Right lung (tissue), 5 donors: ENCODE data around the gene PEX26. TPM values are rescaled to one million over a fixed set of nuclear protein-coding genes. Genes with fewer than 3 reads are reported as not detected.
"Not testable (repeated sequence)": the region's sequence is repeated elsewhere in the genome, so short reads cannot be mapped to it uniquely, and the experiment has no call there.

ENCODE experiments used
- DNase-seq, 2 donors: peaks; one replicate each; pipeline ENCODE4 v3.0.0-alpha.2; 2013
- polyA plus RNA-seq, 5 donors: library from polyadenylated mRNA; unstranded; fragments of 120-200 nt; gene quantifications; one replicate each; pipeline versions ENCODE4 v1.2.1 to v1.2.3, GENCODE V29; 2013; ENCODE audit warnings: inconsistent platforms in 1 of 5, low replicate concordance in 1 of 5; ENCODE audit not compliant: insufficient read length in 5 of 5, insufficient read depth in 1 of 5

Gene PEX26
- polyA plus RNA-seq, 5 donors: 21.2 to 26.1 (median 24.3) TPM

DNA sequence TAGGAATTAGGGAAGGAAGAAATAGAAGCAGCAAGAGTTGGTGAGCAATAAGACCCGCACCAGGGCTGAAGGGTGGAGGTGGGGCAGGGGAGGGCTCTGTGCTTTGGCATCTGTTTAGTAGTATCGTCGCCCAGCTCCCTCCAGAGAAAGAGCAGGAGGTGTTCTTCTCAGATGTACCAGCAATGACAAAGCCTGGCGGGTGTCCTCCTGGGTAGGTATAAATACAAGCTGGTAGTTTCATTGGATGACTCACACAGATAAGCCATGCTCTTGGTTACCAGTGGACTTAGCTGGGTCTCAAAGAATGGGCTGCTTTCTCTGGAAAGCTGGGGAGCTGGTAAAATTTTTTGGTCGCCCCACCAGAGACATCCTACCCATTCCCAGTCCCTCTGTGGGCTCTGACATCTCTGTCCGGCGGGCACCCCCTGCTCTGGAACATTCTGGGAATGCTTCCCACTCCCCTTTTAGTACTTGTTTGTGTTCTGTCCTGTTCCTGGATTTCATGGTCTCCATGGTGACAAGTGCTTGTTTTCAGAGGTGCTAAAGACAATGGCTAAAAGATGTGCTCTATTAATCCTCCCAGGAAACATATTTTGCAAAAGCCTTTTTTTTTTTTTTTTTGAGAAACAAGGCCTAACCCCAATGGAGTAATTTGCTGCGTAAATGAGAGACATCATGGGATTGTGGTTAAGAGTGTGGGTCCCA, 17.5 kb downstream of the PEX26 start:
- DNase-seq: no peak

DNA sequence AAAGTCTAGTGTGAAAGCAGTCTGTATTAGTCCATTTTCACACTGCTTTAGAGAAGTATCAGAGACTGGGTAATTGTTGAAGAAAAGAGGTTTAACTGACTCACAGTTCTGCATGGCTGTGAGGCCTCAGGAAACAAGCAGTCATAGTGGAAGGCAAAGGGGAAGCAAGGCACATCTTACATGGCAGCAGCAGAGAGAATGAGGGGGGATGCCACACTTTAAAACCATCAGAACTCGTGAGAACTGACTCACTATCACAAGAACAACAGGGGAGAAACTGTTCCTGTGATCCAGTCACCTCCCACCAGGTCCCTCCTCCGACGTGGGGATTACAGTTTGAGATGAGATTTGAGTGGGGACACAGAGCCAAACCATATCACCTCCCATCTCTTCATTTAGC, 19.0 kb downstream of the PEX26 start:
- DNase-seq: no peak

DNA sequence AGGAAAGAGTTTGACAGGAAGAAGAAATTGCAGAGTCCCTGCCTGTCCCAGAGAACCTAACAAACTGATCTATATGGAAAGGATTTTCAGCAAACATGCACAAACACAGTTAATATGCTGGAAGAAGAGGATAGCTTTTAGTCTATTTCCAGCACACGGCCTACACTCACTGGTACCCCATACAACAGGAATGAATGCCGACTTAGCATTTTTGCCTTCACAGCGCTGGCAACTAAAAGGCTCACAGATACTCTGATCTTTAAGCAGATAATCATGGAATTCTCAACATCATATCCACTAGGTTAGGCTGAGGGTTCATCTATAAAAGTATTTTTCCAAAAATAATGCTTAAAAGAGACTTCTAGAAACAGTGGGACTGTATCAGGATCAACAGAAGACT, 23.0 kb downstream of the PEX26 start:
- no peak for DNase-seq

DNA sequence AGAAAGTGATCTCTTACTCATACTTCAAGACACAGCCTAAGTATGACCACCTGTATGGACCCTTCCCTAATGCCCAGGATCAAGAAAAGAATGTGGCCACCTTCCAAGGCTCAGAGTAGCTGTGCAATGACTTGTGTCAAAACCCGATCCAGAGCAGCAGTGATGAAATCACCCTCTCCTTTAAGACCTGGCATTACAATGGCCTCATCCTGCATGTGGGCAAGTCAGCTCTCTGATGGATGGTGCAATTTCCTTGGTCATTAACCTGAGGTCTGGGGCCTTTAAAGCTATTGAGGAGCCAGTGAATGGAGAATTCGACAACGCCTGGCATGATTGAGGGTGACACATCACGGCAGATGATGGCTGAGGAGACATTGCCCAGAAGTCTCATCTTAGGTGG, 23.7 kb downstream of the PEX26 start:
- DNase-seq: no peak

DNA sequence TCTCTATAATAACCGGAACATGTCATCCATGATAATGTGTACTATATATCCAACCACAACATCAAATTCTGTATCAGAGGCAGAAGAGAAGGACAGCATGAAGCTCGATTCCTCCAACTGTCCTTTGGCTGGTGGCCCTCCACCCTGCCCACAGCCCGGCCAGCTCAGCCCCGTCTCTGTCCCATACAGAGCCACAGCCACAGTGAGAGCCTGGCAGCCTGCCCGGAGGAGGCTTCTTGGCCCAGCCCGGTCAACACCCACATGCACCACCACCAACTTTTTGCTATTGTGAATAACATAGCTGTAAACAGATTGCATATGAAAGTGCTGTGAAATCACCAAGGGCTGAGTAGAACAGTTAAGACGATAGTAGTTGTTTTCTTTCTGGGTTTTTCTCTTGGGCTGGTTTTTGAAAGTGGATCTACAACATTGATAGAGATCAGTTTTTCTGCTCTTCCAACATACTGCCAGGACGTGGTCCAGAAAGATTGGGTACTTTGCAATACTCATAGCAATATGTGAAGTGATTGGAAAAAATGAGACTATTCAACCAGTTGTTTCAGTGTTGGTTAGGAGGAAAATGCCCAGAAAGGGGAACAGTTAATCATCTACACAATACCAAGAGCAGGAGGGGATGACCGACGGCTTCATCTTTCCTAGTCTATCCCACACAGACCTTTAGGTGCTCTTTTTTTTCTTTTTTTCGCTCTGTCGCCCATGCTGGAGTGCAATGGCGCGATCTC, 25.9 kb downstream of the PEX26 start:
- no peak for DNase-seq

DNA sequence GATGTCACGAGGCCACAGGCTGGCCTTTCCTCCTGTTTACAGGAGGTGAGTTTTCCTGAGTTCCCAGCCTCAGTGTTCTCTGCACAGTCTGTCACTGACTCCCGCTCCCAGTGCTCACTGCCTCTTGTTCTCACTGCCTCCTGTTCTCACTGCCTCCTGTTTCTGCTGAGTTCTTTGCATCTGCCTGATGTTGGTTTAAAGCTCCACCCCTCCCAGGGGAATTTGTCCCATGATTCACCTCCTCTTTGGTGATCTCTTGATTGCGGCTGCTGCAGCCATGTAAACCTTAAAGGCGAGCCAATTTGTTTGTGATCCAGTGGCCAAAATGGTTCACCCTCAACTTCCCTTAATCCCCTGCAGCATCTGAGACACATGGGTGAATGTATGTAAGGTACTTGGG, 26.8 kb downstream of the PEX26 start:
- no peak for DNase-seq

DNA sequence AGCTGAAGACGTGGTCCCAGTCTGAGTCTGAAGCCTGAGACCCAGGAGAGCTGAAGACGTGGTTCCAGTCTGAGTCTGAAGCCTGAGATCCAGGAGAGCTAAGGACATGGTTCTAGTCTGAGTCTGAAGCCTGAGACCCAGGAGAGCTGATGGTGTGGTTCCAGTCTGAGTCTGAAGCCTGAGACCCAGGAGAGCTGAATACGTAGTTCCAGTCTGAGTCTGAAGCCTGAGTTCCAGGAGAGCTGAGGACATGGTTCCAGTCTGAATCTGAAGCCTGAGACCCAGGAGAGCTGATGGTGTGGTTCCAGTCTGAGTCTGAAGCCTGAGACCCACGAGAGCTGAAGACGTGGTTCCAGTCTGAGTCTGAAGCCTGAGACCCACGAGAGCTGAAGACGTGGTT, 28.2 kb downstream of the PEX26 start:
- not testable (repeated sequence) for DNase-seq

DNA sequence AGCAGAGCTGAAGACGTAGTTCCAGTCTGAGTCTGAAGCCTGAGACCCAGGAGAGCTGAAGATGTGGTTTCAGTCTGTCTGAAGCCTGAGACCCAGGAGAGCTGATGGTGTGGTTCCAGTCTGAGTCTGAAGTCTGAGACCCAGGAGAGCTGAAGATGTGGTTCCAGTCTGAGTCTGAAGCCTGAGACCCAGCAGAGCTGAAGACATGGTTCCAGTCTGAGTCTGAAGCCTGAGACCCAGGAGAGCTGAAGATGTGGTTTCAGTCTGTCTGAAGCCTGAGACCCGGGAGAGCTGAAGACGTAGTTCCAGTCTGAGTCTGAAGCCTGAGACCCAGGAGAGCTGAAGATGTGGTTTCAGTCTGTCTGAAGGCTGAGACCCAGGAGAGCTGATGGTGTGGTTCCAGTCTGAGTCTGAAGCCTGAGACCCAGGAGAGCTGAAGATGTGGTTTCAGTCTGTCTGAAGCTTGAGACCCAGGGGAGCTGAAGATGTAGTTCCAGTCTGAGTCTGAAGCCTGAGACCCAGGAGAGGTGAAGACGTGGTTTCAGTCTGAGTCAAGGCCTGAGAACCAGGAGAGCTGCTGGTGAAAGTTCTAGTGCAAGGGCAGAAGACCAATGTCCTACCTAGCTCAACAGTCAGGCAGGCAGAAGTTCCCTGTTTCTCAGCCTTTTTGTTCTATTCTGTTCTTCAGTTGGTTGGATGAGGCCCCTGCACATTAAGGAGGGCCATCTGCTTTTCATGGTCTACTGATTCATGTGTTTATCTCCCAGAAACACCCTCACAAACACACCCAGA, 29.0 kb downstream of the PEX26 start:
- DNase-seq: not testable (repeated sequence)

DNA sequence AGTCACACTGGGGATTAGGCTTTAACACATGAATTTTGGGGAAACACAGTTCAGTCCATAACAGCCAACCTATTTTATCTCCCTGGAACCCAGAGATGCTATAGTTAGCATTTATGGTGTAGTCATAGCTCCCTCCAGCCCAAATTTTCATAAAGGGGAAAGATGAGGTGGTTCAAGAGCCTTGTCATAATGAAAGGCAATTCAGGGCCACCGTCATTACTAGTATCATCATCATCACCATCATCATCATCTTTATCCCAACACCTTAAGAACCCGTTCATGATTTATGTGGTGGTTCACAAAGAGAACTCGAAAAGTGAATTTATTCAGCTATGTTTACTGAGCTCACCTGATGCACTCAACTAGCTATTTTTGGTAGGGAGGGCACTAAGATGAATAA, 30.4 kb downstream of the PEX26 start:
- no peak for DNase-seq

DNA sequence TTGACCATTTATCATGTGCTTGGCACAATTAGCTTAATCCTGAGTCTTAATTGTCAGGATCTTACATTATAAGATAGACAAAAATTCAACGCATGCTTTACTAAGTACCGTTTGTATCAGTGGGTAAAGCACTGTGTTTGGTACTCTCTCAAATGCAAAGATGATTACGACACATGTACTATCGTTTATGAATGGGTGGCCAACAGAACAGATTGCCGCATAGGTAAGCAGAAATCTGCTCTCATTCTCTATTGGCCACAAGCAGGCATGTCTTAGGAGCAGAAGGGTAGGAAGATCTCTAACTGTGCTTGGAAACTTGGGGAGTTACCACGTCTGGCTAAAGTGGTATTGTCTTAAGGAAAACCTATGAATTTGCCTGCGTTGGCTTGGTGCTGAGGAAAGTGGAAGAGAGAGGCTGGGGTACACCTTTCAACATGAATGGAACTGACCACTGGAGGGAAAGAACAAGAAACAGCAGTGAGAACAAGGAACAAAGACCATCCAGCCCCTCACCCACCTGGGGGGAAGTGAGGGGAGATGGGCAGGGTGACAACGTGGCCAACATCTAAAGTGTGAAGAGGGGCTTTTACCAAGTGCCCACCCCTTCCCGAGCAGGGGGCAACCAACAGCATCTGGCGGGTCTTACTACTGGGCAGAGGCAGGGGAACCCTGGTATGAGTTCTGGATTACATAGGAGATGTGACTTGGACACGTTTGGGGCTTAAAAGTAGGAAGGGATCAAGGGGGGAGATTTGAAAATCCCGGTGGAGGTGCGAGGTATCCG, 31.8 kb downstream of the PEX26 start:
- DNase-seq: no peak

DNA sequence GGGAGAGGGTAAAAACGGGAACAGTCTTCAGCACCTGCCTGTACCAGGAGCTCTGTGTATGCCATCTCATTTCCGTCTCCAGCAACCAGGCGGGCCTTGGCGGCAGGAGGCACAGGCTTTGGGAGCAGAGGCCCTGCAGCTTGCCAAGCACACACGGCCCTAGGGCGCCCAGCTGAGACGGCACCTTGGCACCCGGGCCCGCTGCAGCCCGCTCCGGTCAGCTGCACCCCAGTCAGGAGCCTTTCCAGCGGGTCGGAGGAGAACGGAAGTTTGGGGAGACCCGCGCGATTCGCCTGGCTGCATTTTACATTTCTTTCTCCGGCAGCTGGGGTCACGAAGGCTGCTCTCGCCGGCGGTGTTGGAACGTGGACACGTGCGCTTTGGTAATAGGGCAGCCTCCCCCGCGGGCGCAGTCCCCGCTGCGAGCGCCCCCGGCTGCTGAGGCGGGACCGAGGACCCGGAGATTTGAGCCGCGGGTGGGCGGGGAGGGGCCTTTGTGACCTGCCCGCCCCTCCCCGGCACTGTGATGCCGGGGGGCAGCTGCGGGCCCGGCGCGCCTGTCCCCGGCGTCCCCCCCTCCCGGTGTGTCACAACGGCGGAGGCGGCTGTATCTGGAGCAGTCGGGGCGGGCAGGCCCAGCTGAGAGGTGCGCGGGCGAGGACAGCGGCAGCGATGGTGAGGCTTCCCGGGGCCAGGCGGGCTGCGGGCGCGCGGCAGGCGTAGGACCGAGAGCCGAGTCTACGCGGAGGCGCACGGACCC, 32.6 kb downstream of the PEX26 start, which contains the start of gene TUBA8:
TSS of gene TUBA8 (plus strand) at position 616 of the 760 bp plus-strand sequence. CDS start at position 673, 57 bp downstream.
- peak; percentile 17 to 20 for DNase-seq

DNA sequence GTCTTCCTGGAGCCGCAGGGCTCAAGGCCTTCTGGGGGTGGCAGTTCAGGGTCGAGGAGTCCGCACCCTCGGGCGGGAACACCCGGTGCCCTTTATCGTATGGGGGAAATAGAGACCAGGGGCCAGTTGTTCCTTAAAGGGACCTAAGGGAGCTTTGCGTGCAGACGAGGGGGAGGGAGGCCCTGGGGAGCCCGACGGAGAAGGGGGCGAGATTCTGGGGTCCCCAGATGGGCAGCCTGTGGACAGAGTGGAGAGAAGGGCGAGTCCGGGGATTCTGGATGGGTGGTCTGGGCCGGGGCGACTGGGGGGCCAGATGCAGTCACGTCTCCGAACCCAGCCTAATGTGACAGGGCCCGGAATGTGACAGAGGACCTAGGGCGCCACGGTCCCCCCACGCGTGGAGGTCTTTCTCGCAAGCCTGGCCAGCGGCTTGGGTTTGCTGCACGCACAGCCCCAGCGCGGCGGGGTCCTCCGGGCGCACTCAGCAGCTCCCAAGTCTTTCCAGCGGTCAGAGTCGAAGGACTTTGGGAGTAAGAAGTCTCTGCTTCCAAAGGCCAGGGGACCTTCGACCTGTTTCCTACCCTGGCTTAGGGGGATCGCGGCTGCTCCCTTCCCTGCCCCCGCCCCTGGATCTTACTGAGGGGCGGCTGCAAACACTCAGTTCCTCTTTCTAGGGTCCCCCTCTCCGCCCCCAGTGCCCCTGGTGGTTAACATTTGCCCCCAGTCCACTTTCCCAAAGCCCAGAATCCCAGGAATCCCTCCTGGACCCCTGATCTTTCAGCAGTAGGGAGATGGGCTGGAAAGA, 33.4 kb downstream of the PEX26 start:
- DNase-seq: no peak

DNA sequence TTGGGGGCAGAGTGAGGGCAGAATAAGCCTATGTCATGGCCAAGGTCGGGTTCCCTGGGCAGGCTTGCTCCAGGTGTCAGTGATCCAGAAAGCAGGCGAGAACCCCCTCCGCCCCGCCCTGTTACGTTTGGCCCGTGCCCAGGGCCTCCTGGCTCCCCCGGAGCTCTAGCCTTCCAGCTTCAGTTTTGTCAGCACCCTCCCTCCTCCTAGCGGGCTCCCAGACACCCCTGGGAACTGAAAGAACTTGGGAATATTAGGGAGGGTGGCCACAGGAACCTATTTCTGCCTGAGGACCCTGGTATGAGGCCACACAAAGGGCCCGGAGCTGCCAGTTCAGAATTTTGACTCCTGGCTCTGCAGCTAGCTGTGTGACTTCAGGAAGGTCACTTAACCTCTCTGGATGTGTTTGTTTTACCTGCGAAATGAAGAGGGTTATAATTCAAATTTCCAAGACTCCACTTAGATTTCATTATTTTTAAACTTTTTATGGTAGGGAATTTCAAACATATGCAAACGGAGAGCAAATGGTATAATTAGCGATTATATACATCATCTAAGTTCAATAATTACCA, 34.1 kb downstream of the PEX26 start:
- DNase-seq: no peak

DNA sequence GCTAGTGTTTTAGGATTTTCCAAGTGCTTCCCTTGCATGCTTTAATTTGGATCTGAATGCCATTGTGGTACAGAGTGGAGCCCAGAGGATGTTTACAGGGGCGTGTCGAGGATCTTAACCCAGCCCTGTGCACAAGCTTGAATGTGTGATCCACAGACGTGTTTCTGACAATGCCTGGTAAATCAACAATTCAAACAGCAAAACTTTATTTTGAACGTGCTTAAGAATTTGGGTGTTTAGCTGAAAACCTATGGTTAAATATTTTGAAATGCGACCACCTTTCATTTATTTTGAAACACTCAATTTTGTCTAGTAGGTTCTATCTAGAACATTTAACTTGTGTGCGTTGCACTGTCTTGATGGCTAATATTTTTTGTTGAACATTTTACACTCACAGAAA, 34.6 kb downstream of the PEX26 start:
- DNase-seq: no peak

DNA sequence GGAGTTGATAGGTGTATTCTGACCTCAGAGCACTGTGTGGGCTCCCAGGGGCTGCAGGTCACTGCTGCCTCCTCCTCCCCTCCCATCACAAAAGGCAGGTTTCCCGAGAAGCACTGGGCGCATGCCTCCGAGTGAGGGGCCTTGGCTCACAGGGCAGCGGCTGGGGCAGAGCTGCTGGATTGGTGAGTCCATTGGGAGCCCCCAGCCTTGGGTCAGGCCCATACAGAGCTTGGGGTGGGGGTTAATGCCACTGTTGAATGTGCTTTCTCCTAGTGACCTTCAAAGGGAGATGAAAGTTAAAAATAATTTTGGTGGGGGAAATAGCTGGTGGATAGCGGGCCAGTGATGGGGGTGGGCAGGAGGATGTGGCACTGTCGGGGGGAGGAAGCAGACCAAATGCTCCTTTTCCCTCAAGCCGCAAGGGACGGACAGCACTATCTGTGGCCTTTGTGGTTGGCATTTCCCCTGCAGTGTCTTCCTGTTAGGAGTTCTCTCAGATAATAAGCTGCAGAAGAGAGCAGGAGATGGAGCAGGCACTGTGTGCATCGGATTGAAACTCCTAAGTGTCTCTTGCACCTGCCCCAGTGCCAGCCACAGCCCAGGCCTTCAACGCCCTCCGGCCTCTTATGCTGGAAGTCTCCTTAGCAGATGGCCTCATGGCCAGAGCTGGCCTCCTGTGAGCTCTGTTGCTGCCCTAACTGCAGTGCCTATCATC, 36.0 kb downstream of the PEX26 start:
- no peak for DNase-seq

DNA sequence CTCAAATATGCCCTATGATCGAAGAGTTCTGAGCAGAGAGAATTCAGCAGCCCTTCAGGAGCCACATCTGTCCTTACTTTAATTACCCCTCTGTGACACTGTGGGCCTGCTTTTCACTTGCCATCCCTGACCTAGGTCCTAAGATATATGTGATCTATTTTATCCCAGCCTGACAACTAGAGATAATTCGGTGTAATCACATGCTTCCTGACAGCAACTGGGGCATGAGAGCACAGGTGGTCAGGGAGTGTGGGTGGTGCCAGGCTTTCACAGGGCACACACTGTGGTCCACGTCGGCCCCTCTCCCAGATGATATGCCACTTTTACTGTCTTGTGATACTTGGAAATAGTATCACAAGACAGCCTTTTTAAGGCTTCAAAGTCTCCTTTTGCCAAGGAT, 36.7 kb downstream of the PEX26 start:
- DNase-seq: no peak

DNA sequence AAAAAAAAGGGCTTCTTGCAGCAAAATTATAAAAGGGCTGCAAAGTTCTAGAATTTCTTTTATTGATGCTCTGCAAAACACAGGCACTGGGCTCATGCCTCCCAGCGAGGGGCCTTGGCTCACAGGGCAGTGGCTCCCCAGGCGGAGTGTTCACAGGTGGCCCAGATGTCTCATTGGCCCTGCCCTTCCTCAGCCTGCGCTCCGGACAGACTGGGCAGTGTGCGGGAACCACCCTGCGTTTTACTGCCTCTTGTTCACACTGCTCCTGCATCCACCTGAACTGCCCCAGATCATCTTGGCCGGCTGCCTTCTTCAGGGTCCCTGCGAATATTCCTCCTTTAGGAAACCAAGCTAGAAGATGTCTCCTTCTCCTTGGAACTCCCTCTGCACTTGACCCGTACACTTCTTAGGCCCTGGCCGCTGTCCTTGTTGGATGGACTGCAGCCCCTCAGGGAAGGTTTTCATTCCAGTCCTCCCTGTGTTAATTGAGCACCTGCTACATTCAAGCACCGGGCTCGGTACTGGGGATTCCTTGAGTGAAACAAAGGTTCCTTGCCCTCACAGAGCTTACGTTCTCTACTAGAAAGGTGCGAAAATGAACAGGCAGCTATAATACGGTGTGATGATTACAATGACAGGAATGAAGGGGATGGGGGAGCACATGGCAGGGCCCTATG, 37.3 kb downstream of the PEX26 start:
- DNase-seq: no peak

DNA sequence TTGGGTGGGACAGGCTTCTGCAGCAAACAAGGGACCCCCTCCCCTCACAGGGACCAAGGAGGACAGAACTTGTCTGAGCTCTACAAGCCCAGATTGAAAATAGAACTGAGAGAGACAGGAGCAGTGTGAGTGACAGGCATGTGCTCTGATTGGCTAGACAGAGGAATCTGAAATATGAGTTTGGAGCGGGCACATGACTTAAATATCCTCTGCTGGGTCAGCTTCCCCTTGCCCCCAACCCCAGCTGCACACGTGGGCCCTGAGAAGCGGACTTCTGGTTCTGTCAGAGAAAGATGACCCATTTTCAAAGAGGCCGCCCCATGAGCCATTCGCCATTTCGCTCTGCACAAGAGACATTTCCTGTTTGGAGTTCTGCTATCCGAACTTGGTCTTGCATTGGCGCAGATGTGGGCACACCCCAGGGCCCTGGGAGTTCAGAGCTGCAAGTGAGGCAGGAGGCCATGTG, 38.1 kb downstream of the PEX26 start:
- no peak for DNase-seq
